Right atrium auricular region (tissue), 2 donors: ENCODE measurements around the gene TEX44. TPM values are rescaled to one million over a fixed set of nuclear protein-coding genes. Genes with fewer than 3 reads are reported as not detected.
"Not testable (repeated sequence)": the region's sequence is repeated elsewhere in the genome, so short reads cannot be mapped to it uniquely, and the experiment has no call there.

Experiments used
- DNase-seq: peaks from one replicate; pipeline ENCODE4 v3.0.0-alpha.2; 2019; ENCODE audit warnings: low spot score
- H3K27ac ChIP-seq, 2 donors: fragments of 200-600 bp; sonication (generic); 1 replicate in 1 of 2; 2 replicates in 1 of 2; pipeline ENCODE4 v1.5.1; 2016 to 2019
- H3K27me3 ChIP-seq, 2 donors: fragments of 200-600 bp; sonication (generic); one replicate each; pipeline versions ENCODE4 v1.5.1 to v1.6.0; 2017 to 2019
- H3K36me3 ChIP-seq: fragments of 200-600 bp; sonication (generic); one replicate; pipeline ENCODE4 v1.5.1; 2016
- H3K4me1 ChIP-seq, 2 donors: fragments of 200-600 bp; sonication (generic); one replicate each; pipeline versions ENCODE4 v1.5.1 to v1.6.0; 2017 to 2019
- H3K4me3 ChIP-seq, 2 donors: fragments of 200-600 bp; sonication (generic); 1 replicate in 1 of 2; 2 replicates in 1 of 2; pipeline ENCODE4 v1.5.1; 2017 to 2019; ENCODE audit warnings: mild to moderate bottlenecking in 1 of 2, moderate library complexity in 1 of 2
- H3K9me3 ChIP-seq, 2 donors: fragments of 200-600 bp; sonication (generic); one replicate each; pipeline ENCODE4 v1.5.1; 2019
- total RNA-seq, 2 donors: library from RNA; depleted of rRNA; stranded (reverse); fragments of >200 nt; gene quantifications; one replicate each; pipeline ENCODE4 v1.1.0, GENCODE V29; 2016
- TF ChIP-seq, protein P1 (sequence below), 2 donors: fragments of 200-600 bp; sonication (generic); IDR thresholded peaks; one replicate each; pipeline ENCODE4 v1.5.1; 2019; ENCODE audit warnings: antibody characterized with exemption in 2 of 2

TEX44 gene
- total RNA-seq, 2 donors from 2014 or later: not detected

DNA sequence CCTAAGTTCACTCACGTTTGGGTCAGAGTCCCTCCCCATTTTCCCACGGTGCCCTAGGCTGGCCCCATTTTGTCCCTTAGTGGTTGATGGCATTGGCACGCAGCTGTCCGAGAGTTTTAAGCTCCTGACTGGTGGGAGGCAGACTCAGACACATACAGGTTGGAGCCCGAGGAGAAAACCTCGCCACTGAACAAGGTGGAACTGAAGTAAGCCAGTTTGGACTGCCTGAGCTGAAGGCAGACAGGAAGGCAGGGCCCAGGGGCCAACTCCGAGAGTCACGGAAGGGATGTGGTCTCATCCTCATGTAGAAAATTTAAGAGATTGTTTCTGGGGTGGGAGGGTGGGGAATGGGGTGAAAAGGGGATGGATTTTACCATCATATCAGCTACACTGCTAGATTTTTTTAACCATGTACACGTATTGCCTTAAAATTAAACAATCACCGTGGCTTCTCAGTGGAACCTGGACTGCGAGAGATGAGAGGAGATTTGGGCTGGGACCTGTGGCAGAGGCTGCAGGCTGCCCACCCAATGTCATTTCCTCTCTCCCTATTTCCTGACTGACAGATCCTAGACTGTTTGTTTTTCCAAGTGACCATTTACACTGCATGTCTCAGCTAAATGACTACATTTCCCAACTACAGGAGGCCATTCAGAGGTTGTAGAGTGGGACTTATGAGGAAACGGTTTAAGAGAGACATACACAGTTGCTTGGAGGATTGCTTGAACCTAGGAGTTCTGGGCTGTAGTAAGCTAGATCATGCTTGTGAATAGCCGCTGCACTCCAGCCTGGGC is 43.0 kb upstream of the TEX44 start:
- peaks cover 0 to 15% of the 10 kb centered on the region in 2 donors for H3K9me3 ChIP-seq
- no peak overlapping the region for H3K27ac ChIP-seq
- H3K27me3 ChIP-seq: no peaks in the 10 kb centered on the region
- no peaks in the 10 kb centered on the region for H3K36me3 ChIP-seq
- TF ChIP-seq, protein P1, sequence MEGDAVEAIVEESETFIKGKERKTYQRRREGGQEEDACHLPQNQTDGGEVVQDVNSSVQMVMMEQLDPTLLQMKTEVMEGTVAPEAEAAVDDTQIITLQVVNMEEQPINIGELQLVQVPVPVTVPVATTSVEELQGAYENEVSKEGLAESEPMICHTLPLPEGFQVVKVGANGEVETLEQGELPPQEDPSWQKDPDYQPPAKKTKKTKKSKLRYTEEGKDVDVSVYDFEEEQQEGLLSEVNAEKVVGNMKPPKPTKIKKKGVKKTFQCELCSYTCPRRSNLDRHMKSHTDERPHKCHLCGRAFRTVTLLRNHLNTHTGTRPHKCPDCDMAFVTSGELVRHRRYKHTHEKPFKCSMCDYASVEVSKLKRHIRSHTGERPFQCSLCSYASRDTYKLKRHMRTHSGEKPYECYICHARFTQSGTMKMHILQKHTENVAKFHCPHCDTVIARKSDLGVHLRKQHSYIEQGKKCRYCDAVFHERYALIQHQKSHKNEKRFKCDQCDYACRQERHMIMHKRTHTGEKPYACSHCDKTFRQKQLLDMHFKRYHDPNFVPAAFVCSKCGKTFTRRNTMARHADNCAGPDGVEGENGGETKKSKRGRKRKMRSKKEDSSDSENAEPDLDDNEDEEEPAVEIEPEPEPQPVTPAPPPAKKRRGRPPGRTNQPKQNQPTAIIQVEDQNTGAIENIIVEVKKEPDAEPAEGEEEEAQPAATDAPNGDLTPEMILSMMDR (IDR thresholded peaks at IDR 0.05): no peak
- DNase-seq: no peak
- H3K4me3 ChIP-seq: no peak overlapping the region
- peaks cover 0 to 18% of the 10 kb centered on the region in 2 donors for H3K4me1 ChIP-seq

GRCh38 chr2:231552752-231553151 is 39.9 kb upstream of the TEX44 start:
- H3K27me3 ChIP-seq: no peaks in the 10 kb centered on the region
- peaks cover 0 to 15% of the 10 kb centered on the region in 2 donors for H3K9me3 ChIP-seq
- no peak for DNase-seq
- no peaks in the 10 kb centered on the region for H3K36me3 ChIP-seq
- H3K4me3 ChIP-seq: no peak overlapping the region
- no peak overlapping the region for H3K27ac ChIP-seq
- TF ChIP-seq, protein P1 (IDR thresholded peaks at IDR 0.05): no peak
- peaks cover 0 to 9% of the 10 kb centered on the region in 2 donors for H3K4me1 ChIP-seq

GRCh38 chr2:231554327-231554726 is 38.3 kb upstream of the TEX44 start:
- Histone ChIP-seq H3K36me3 (no peaks in the 10 kb centered on the region), H3K27me3 (no peaks in the 10 kb centered on the region), H3K27ac (peak overlapping the region; percentile 51 to 63), H3K4me3 (peak overlapping the region in 1 of 2 donors; percentile 32), H3K9me3 (peaks cover 0 to 15% of the 10 kb centered on the region in 2 donors), H3K4me1 (peaks cover 0 to 10% of the 10 kb centered on the region in 2 donors)
- DNase-seq: no peak
- TF ChIP-seq, protein P1 (IDR thresholded peaks at IDR 0.05): no peak

DNA sequence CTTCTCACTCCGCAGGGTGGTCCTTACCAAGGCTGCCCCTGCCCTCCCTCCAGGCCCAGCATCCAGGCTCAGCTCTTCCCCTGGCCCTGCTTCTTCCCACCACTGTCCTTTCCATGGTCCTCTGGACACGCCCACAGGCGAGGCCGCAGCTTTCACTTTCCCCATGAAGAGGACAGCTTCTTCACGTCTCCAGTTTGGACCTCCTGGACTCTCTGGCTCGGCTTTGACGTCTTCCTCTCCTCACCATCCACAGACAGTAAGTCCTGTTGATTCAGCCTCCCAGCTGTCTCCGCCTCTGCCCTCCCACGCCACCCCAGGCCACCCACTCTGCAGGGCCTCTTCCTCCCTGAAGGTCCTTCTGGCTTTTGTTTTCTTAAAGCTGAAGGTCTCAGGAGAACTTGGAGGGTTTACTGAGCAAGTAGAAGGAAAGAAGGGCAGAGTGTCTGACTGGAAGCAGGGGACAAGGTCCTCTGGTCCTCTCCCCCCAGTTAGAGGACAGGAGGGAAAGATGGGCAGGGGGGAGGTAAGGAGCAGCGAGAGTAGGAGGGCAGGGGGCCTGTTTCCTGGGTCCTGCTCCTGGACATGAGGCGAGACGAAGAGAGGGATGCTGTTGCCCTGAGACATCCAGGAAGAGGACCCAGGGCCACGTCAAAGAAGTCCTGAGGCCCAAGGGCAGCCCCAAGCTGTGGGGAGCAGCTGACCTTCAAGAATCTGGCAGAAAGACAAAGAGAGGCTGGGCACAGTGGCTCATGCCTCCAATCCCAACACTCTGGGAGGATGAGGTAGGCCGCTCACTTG is 37.7 kb upstream of the TEX44 start:
- H3K27ac ChIP-seq: peak overlapping the region; percentile 51 to 63
- H3K4me3 ChIP-seq: peak overlapping the region in 1 of 2 donors; percentile 32
- no peaks in the 10 kb centered on the region for H3K36me3 ChIP-seq
- H3K9me3 ChIP-seq: peaks cover 0 to 15% of the 10 kb centered on the region in 2 donors
- no peaks in the 10 kb centered on the region for H3K27me3 ChIP-seq
- peak; percentile 81 for DNase-seq
- TF ChIP-seq, protein P1 (IDR thresholded peaks at IDR 0.05): no peak
- H3K4me1 ChIP-seq: peaks cover 0 to 10% of the 10 kb centered on the region in 2 donors

GRCh38 chr2:231556496-231556895 is 36.2 kb upstream of the TEX44 start:
- Histone ChIP-seq H3K4me1 (peaks cover 0 to 10% of the 10 kb centered on the region in 2 donors), H3K9me3 (peaks cover 0 to 15% of the 10 kb centered on the region in 2 donors)
- not testable (repeated sequence) for H3K36me3 ChIP-seq, H3K27me3 ChIP-seq, DNase-seq, H3K27ac ChIP-seq, H3K4me3 ChIP-seq

- no peaks in the 10 kb centered on the region for H3K36me3 ChIP-seq
- no peak overlapping the region for H3K4me3 ChIP-seq
- TF ChIP-seq, protein P1 (IDR thresholded peaks at IDR 0.05): no peak
- no peaks in the 10 kb centered on the region for H3K27me3 ChIP-seq
- peaks cover 0 to 10% of the 10 kb centered on the region in 2 donors for H3K4me1 ChIP-seq
- H3K27ac ChIP-seq: no peak overlapping the region
- no peak for DNase-seq
- H3K9me3 ChIP-seq: peaks cover 0 to 15% of the 10 kb centered on the region in 2 donors
Observed at GRCh38 chr2:231556981-231557380, 35.7 kb upstream of the TEX44 start.
